Adrenal gland (tissue), 5 donors: Measurements from ENCODE around the gene GOLGA8J.
"Not testable (repeated sequence)": the region's sequence is repeated elsewhere in the genome, so short reads cannot be mapped to it uniquely, and the experiment has no call there.

ENCODE experiments used
- CTCF ChIP-seq, 6 experiments: fragments of 450-650 bp in 4 of 6; fragments of 200-600 bp in 2 of 6; sonication (generic) in 1 of 6; IDR thresholded peaks; 1 replicate in 5 of 6; 2 replicates in 1 of 6; pipeline versions ENCODE4 v1.5.1 to v1.8.0; 2016 to 2021; ENCODE audit warnings: antibody characterized with exemption in 6 of 6, mild to moderate bottlenecking in 2 of 6, moderate library complexity in 1 of 6
- POLR2A ChIP-seq, 2 donors: fragments of 450-650 bp; IDR thresholded peaks; one replicate each; pipeline ENCODE4 v1.6.1; 2017; ENCODE audit warnings: antibody characterized with exemption in 2 of 2, mild to moderate bottlenecking in 2 of 2, moderate library complexity in 1 of 2
- donor health status: DM: no; HTN: no; CAD: no.

GRCh38 chr15:30110591-30110990 is 27.8 kb downstream of the GOLGA8J start:
- TF ChIP-seq CTCF, POLR2A (IDR thresholded peaks at IDR 0.05): not testable (repeated sequence)
